B cell (primary cell): ENCODE results near the gene TFEB. TPM values are rescaled to one million over a fixed set of nuclear protein-coding genes. Genes with fewer than 3 reads are reported as not detected.

Source experiments
- ATAC-seq: fragments of 200-7000 bp; cut with Tn5 transposase; one replicate; pipeline ENCODE4 v1.10.0; 2021; ENCODE audit warnings: low read depth, mild to moderate bottlenecking, moderate number of reproducible peaks, moderate library complexity
- CTCF ChIA-PET: fragments of 350-600 bp; sonication (Branson Sonifier 250); formaldehyde crosslinking; loops from one replicate; lab custom pipeline; 2021; ENCODE audit warnings: antibody characterized with exemption, inconsistent platforms; lab: Charles Lee
- POLR2A ChIA-PET: fragments of 350-600 bp; sonication (Branson Sonifier 250); formaldehyde crosslinking; loops from one replicate; lab custom pipeline; 2021; ENCODE audit warnings: antibody characterized with exemption; lab: Charles Lee
- DNase-seq: peaks from one replicate; pipeline ENCODE4 v3.0.0; 2013
- H2AFZ ChIP-seq: 2 replicates; pipeline ENCODE4 v1.6.1; 2012; ENCODE audit warnings: mild to moderate bottlenecking, low read depth, low read length; ENCODE audit not compliant: insufficient read depth, poor library complexity, severe bottlenecking
- H3K27ac ChIP-seq, 2 donors: 1 replicate in 1 of 2; 2 replicates in 1 of 2; pipeline ENCODE4 v1.5.1; 2012 to 2013; ENCODE audit warnings: low read length in 2 of 2, mild to moderate bottlenecking in 2 of 2, moderate library complexity in 1 of 2
- H3K27me3 ChIP-seq, 4 experiments: fragments of 200-600 bp in 1 of 4; sonication (generic) in 1 of 4; replicated peaks in 1 of 4; 1 replicate in 2 of 4; 2 replicates in 2 of 4; pipeline versions ENCODE4 v1.6.1 to v1.7.0; 2013 to 2016; ENCODE audit warnings: low read length in 3 of 4, mild to moderate bottlenecking in 2 of 4, mixed read lengths in 1 of 4, moderate library complexity in 1 of 4; ENCODE audit not compliant: insufficient read depth in 4 of 4, control insufficient read depth in 3 of 4; ENCODE audit errors: control extremely low read depth in 1 of 4
- H3K36me3 ChIP-seq, 2 experiments: replicated peaks in 1 of 2; 1 replicate in 1 of 2; 2 replicates in 1 of 2; pipeline versions ENCODE4 v1.6.1 to v1.7.1; 2013; ENCODE audit warnings: low read length in 1 of 2; ENCODE audit not compliant: insufficient read depth in 2 of 2, control insufficient read depth in 1 of 2; ENCODE audit errors: control extremely low read depth in 1 of 2, extremely low read depth in 1 of 2
- H3K4me1 ChIP-seq, 2 donors: fragments of 200-600 bp in 1 of 2; sonication (generic) in 1 of 2; 1 replicate in 1 of 2; 2 replicates in 1 of 2; pipeline versions ENCODE4 v1.5.1 to v1.6.1; 2013 to 2017; ENCODE audit warnings: low read length in 2 of 2; ENCODE audit not compliant: control insufficient read depth in 2 of 2, insufficient read depth in 2 of 2
- H3K4me2 ChIP-seq: replicated peaks from 2 replicates; pipeline ENCODE3; 2012; ENCODE audit warnings: mild to moderate bottlenecking, low read depth, low read length; ENCODE audit not compliant: poor library complexity, severe bottlenecking
- H3K4me3 ChIP-seq, 5 experiments: fragments of 200-600 bp in 1 of 5; sonication (generic) in 1 of 5; 1 replicate in 3 of 5; 2 replicates in 2 of 5; pipeline versions ENCODE4 v1.5.1 to v1.7.0; 2011 to 2016; ENCODE audit warnings: low read length in 4 of 5, mild to moderate bottlenecking in 4 of 5, low read depth in 2 of 5, control low read depth in 1 of 5, moderate library complexity in 1 of 5; ENCODE audit not compliant: insufficient read depth in 1 of 5; ENCODE audit errors: control extremely low read depth in 1 of 5, extremely low read depth in 1 of 5
- H3K79me2 ChIP-seq: fragments of 200-600 bp; sonication (generic); one replicate; pipeline ENCODE4 v1.6.0; 2016; ENCODE audit warnings: low read length; ENCODE audit not compliant: control insufficient read depth, insufficient read depth
- H3K9ac ChIP-seq: fragments of 200-600 bp; sonication (generic); 2 replicates; pipeline ENCODE4 v1.6.1; 2017; ENCODE audit warnings: mild to moderate bottlenecking, low read length, moderate library complexity
- H3K9me3 ChIP-seq, 3 donors: one replicate each; pipeline versions ENCODE4 v1.6.1 to v1.7.1; 2013; ENCODE audit warnings: low read length in 2 of 3; ENCODE audit not compliant: control insufficient read depth in 2 of 3, insufficient read depth in 1 of 3; ENCODE audit errors: control extremely low read depth in 1 of 3
- H4K20me1 ChIP-seq: 2 replicates; pipeline ENCODE4 v1.6.0; 2012; ENCODE audit warnings: mild to moderate bottlenecking, low read length; ENCODE audit not compliant: insufficient read depth, control insufficient read depth, poor library complexity, severe bottlenecking
- H3K27ac Mint-ChIP-seq: one replicate; pipeline ENCODE4 v1.8.0; 2021; ENCODE audit warnings: mixed read lengths
- H3K27me3 Mint-ChIP-seq: one replicate; pipeline ENCODE4 v1.8.0; 2021; ENCODE audit warnings: mixed read lengths
- H3K4me1 Mint-ChIP-seq: one replicate; pipeline ENCODE4 v1.8.0; 2021; ENCODE audit warnings: mixed read lengths
- H3K4me3 Mint-ChIP-seq: one replicate; pipeline ENCODE4 v1.8.0; 2021; ENCODE audit warnings: mixed read lengths
- H3K9me3 Mint-ChIP-seq: one replicate; pipeline ENCODE4 v1.8.0; 2022; ENCODE audit warnings: mixed read lengths; ENCODE audit not compliant: insufficient read depth
- EZH2 ChIP-seq: IDR thresholded peaks from 2 replicates; pipeline ENCODE4 v1.6.1; 2012; ENCODE audit warnings: borderline replicate concordance, low read depth, mild to moderate bottlenecking, moderate library complexity, low read length; ENCODE audit not compliant: insufficient read depth, poor library complexity, severe bottlenecking
- WGBS: methylation state at CpG from one replicate; pipeline ENCODE4 v1.1.5; 2013; ENCODE audit warnings: missing lambda C conversion rate; ENCODE audit not compliant: insufficient coverage; 5-methylcytosine and 5-hydroxymethylcytosine counted together
- intact Hi-C: fragments of 100-400 bp; cut with micrococcal nuclease; formaldehyde crosslinking; loops from one replicate; pipeline ENCODE4 v1.10.0; 2022
- polyA plus RNA-seq: library from polyadenylated mRNA; depleted of rRNA; stranded (reverse); fragments of >200 nt; gene quantifications from 2 replicates; pipeline ENCODE4 v1.2.3, GENCODE V29; 2012
- total RNA-seq, 2 donors: library from RNA; stranded (reverse); fragments of 120-200 nt in 1 of 2; gene quantifications; 1 replicate in 1 of 2; 2 replicates in 1 of 2; pipeline versions ENCODE4 v1.2.3 to v1.2.4, GENCODE V29; 2013 to 2022
- TF ChIP-seq, protein P1 (sequence below): fragments of 200-600 bp; IDR thresholded peaks from one replicate; pipeline ENCODE4 v1.8.0; 2022; ENCODE audit warnings: antibody characterized with exemption, mild to moderate bottlenecking

The TFEB gene
- total and polyA plus RNA-seq, 2 donors (not counting 1 experiment from before 2014, with no cell fraction given), result 113 to 148 TPM

DNA sequence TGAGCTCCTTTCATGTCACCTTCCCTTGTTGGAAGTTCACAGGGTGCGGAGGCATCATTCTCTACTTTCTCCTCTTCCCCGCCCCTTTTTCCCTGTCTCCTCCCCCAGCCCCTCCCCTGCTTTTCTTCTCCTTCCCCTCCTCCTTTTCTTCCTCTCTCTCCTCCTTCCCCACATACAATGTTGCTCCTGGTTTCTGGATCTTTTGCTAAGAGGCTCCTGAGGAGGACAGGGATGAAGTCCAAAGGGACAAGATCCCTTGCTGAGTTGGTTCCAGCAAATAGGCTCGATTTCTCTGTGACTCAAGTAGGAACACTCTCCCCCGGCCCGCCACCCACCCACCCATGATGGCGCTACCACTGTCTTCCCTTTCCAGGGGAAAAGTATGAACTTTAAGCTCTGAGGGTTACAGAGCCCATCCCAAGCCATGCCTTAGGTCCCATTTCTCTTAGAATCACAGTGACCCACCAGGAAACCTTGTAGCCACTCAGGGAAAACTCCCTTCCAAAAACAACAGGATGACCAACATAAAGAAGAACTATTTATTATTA lies 852 bp upstream of the TFEB start:
- DNase-seq, result no peak
- no peaks in the 10 kb centered on the region for H3K36me3 ChIP-seq
- TF ChIP-seq, protein P1, sequence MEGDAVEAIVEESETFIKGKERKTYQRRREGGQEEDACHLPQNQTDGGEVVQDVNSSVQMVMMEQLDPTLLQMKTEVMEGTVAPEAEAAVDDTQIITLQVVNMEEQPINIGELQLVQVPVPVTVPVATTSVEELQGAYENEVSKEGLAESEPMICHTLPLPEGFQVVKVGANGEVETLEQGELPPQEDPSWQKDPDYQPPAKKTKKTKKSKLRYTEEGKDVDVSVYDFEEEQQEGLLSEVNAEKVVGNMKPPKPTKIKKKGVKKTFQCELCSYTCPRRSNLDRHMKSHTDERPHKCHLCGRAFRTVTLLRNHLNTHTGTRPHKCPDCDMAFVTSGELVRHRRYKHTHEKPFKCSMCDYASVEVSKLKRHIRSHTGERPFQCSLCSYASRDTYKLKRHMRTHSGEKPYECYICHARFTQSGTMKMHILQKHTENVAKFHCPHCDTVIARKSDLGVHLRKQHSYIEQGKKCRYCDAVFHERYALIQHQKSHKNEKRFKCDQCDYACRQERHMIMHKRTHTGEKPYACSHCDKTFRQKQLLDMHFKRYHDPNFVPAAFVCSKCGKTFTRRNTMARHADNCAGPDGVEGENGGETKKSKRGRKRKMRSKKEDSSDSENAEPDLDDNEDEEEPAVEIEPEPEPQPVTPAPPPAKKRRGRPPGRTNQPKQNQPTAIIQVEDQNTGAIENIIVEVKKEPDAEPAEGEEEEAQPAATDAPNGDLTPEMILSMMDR, result no peak
- TF ChIP-seq EZH2, result no peak
- no peak overlapping the region for H3K27ac Mint-ChIP-seq
- ChIA-PET POLR2A (interaction anchor here (0.7 to 9.4 kb wide), 4 partner anchors 13 to 51 kb away, joined by 7 to 342 read pairs (median 62); partner anchors contain the start of gene TOMM6), CTCF (interaction anchor here (0.7 to 7.9 kb wide), 7 partner anchors 14 to 133 kb away, joined by 3 to 303 read pairs (median 18); partner anchors contain the start of gene TOMM6)
- H3K4me3 ChIP-seq, result no peak overlapping the region
- H3K9me3 ChIP-seq, result no peaks in the 10 kb centered on the region
- no peak overlapping the region for H3K4me3 Mint-ChIP-seq
- H3K4me2 ChIP-seq, result no peak overlapping the region
- no peaks in the 10 kb centered on the region for H3K27me3 ChIP-seq
- H2AFZ ChIP-seq, result no peak overlapping the region
- peaks cover 17 to 31% of the 10 kb centered on the region in 2 donors for H3K4me1 ChIP-seq
- H3K4me1 Mint-ChIP-seq, result peaks cover 26% of the 10 kb centered on the region
- H3K9me3 Mint-ChIP-seq, result no peaks in the 10 kb centered on the region
- H3K9ac ChIP-seq, result no peak overlapping the region
- no peak overlapping the region for H3K27ac ChIP-seq
- H3K27me3 Mint-ChIP-seq, result no peaks in the 10 kb centered on the region
- ATAC-seq, result no peak
- H3K79me2 ChIP-seq, result peaks cover 26% of the 10 kb centered on the region
- H4K20me1 ChIP-seq, result no peaks in the 10 kb centered on the region
- intact Hi-C loops, result no loop called here
- 73% methylated on average over 5 of the region's 6 CpGs for WGBS
